GM10248 (cell line): Measurements from ENCODE around the gene WWP2.

Experiments
- CTCF ChIA-PET: fragments of 300-600 bp; sonication (Branson Sonifier 250); formaldehyde crosslinking; extraction: SDS; loops from one replicate; lab custom pipeline; 2021; ENCODE audit warnings: antibody characterized with exemption; lab: Yijun Ruan, JAX
- POLR2A ChIA-PET: fragments of 350-650 bp; sonication (Branson Sonifier 250); formaldehyde crosslinking; extraction: SDS; loops from one replicate; lab custom pipeline; 2020; ENCODE audit warnings: antibody characterized with exemption; lab: Yijun Ruan, JAX
- DNase-seq: peaks from one replicate; pipeline ENCODE4 v3.0.0; 2012; ENCODE audit errors: extremely low spot score
- TF ChIP-seq, protein P1 (sequence below): IDR thresholded peaks from 2 replicates; pipeline ENCODE4 v1.5.1; 2012; ENCODE audit warnings: mild to moderate bottlenecking, low read depth; ENCODE audit errors: extremely low read depth, missing control alignments, control extremely low read depth

The WWP2 gene

DNA sequence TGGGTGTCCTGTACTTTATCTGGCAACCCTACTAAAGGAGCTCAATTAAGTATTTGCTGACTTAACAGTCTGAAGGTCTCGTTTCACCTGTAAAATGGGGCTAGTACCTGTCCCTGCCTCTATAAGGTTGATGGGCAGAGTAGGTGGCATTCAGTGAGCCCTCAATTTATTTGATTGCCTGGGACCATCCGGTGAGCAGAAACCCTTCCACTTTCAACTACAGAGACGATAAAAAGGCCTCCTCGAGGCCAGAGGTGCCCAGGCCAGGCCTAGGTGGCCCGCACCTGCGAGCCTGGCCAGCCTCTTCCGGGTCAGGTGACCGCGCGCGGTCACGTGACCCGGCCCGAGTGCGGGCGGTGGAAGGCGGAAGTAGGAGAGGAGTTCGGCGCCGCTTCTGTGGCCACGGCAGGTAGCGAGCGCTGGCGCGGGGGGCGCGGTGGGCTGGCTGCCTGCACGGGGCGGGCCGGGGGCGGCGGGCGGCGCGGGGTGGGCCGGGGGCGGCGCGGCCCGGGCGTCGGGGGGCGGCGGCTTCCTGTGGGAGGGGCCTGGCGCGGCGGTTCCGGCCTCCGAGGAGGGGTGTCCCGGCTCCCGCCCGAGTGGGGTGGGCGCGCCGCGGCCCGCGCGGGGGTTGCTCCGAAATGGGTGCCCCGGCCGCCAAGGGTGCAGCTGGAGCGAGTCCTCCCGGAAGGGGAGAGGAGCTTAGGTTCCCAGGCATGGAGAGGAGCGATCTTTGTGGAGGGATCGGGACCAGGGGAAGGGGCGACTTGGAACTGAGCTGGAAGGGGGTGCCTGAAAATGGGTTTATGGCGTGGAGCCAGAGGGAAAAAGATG is at the start of gene WWP2:
Gene WWP2, plus strand, starts transcription at position 350 of the 831 bp plus-strand sequence. CDS start 24,679 bp downstream, outside the sequence.
- DNase-seq, result peak; percentile 89
- TF ChIP-seq, protein P1, sequence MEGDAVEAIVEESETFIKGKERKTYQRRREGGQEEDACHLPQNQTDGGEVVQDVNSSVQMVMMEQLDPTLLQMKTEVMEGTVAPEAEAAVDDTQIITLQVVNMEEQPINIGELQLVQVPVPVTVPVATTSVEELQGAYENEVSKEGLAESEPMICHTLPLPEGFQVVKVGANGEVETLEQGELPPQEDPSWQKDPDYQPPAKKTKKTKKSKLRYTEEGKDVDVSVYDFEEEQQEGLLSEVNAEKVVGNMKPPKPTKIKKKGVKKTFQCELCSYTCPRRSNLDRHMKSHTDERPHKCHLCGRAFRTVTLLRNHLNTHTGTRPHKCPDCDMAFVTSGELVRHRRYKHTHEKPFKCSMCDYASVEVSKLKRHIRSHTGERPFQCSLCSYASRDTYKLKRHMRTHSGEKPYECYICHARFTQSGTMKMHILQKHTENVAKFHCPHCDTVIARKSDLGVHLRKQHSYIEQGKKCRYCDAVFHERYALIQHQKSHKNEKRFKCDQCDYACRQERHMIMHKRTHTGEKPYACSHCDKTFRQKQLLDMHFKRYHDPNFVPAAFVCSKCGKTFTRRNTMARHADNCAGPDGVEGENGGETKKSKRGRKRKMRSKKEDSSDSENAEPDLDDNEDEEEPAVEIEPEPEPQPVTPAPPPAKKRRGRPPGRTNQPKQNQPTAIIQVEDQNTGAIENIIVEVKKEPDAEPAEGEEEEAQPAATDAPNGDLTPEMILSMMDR, result no peak
- CTCF ChIA-PET, result interaction anchor here (0.8 to 2.7 kb wide), 3 partner anchors 8 to 52 kb away, joined by 3 to 14 read pairs (median 4); partner anchors contain the start of gene NOB1
- POLR2A ChIA-PET, result interaction anchor here (0.5 to 0.6 kb wide), 2 partner anchors 50 to 692 kb away, joined by 4 read pairs; partner anchors contain the start of gene FCSK

DNA sequence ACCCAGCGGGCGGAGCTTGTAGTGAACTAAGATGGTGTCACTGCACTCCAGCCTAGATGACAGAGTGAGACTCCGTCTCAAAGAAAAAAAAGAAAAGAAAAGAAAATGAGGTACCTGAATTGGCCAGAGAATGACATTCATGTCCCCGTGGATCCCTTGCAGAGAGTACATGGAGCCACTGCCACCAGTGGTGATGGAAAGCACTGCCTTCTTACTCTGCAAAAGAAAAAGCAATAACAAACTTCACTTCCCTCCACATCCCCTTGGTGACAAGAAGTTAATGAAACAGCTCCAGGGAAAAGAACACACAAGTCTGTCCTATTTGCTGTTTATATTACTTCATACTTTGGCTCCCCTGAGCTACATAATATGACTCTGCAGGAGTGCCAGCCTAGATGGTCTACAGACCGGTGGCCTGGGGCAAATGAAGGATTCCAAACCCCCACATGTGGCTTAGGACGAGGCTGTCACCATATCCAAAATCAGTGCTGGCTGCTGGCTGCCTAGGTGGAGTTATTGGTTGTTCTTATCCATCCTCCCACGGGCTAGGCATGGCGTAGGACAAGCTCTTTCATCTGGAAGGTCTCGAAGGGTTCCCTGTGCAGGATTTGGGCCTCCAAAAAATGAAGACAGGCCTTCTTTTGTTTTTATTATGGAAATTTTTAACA is 49.1 kb upstream of the WWP2 start:
- TF ChIP-seq, protein P1, result no peak
- no peak for DNase-seq
- ChIA-PET CTCF (interaction anchor here (0.7 kb wide), 2 partner anchors 9 to 41 kb away, joined by 3 to 4 read pairs; partner anchors contain the start of gene NOB1), POLR2A (no interaction called here)

DNA sequence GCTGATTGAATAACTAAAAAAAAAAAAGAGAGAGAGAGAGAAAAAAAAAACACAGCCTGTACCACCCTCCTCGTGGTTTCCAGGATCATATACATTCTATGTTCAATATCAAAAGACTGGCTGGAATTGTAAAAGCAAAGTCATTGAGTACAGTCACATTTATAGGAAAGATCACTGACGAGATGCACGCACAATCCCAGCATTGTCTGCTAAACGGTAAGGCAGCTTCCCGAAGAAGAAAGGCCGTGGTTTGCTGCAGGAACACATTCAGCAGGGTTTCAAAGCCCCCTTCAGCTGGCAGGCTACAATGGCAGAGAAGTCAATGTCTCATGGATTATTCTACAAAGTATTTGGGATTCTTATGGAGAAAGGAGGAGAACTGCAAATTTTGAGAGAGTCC is 45.1 kb upstream of the WWP2 start:
- ChIA-PET POLR2A (no interaction called here), CTCF (interaction anchor here (1.7 kb wide), 2 partner anchors 9 to 37 kb away, joined by 6 to 11 read pairs; partner anchors contain the start of gene NOB1)
- TF ChIP-seq, protein P1, result no peak
- no peak for DNase-seq

DNA sequence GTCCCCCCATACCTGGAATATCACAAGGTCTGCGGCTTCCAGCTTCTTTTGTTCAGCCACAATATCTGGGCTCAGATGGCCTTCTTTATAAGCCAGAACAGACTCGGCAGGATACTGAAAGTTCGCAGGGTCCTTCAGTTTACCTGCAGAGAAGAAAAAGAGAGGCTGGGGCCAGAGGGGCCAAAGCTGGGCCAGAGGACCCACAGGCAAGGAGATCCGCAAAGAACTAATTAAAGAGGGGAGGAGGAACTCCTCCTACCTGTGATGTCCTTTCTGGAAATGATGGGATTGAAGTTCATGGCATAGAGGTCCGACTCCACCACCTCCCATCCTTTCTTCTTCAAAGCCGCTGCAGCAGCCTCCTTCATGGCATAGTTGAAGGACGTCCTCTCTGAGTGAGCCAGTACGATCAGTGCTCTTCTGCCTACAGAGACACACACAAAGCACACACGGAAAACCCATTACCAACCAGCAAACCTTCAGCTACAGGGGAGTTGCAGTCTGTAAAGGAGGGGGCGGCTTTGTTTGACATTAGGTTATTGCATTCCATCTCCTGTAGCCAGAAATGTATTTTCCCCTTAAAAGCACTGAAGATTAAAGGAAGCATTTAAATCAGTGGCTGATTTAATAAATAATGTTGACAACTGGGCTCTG is 43.9 kb upstream of the WWP2 start:
- CTCF ChIA-PET, result interaction anchor here (0.9 to 1.7 kb wide), 3 partner anchors 10 to 322 kb away, joined by 3 to 11 read pairs (median 6); partner anchors contain the start of gene NOB1
- POLR2A ChIA-PET, result no interaction called here
- TF ChIP-seq, protein P1, result no peak
- DNase-seq, result no peak

DNA sequence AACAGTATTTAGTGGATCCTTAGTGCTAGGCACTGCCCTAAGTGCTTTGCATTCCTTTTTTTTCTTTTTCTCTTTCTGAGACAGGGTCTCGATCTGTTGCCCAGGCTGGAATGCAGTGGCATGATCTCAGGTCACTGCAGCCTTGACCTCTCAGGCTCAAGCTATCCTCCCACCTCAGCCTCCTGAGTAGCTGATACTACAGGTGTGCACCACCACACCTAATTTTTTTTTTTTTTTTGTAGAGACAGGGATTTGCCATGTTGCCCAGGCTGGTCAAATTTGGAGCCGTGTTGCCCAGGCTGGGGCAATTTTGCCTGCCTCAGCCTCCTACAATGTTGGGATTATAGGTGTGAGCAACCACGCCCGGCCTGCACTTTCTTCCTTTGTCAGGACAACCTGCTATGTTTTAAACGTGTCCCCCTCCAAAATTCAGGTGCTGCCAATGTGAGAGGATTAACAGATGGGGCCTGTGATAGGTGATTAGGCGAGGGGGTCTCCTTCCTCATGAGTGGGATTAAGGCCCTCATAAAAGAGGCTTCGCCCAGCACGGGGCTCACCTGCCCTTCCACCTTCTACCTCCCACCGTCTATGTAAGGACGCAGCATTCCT is 41.2 kb upstream of the WWP2 start:
- ChIA-PET POLR2A (interaction anchor here (0.6 kb wide), 1 partner anchor 119 kb away, joined by 6 read pairs; no protein-coding TSS in a partner anchor), CTCF (interaction anchor here (1.2 to 7.8 kb wide), 2 partner anchors 11 to 16 kb away, joined by 3 to 49 read pairs; no protein-coding TSS in a partner anchor)
- TF ChIP-seq, protein P1, result no peak
- no peak for DNase-seq
